AG09309 (cell line): Measurements from ENCODE around the gene MS4A18.
"Not testable (repeated sequence)": the region's sequence is repeated elsewhere in the genome, so short reads cannot be mapped to it uniquely, and the experiment has no call there.

Experiments
- DNase-seq: peaks from one replicate; pipeline ENCODE4 v3.0.0-alpha.2; 2010; ENCODE audit warnings: low read depth
- H3K4me3 ChIP-seq: 2 replicates; pipeline ENCODE4 v1.5.1; 2011; ENCODE audit warnings: mild to moderate bottlenecking, low read depth, low read length, moderate library complexity; ENCODE audit not compliant: control insufficient read depth
- TF ChIP-seq, protein P1 (sequence below): IDR thresholded peaks from 2 replicates; pipeline ENCODE4 v1.5.1; 2011; ENCODE audit warnings: mild to moderate bottlenecking, low read depth, low read length, inconsistent platforms; ENCODE audit not compliant: insufficient read depth, control insufficient read depth; ENCODE audit errors: missing control alignments

The MS4A18 gene

DNA sequence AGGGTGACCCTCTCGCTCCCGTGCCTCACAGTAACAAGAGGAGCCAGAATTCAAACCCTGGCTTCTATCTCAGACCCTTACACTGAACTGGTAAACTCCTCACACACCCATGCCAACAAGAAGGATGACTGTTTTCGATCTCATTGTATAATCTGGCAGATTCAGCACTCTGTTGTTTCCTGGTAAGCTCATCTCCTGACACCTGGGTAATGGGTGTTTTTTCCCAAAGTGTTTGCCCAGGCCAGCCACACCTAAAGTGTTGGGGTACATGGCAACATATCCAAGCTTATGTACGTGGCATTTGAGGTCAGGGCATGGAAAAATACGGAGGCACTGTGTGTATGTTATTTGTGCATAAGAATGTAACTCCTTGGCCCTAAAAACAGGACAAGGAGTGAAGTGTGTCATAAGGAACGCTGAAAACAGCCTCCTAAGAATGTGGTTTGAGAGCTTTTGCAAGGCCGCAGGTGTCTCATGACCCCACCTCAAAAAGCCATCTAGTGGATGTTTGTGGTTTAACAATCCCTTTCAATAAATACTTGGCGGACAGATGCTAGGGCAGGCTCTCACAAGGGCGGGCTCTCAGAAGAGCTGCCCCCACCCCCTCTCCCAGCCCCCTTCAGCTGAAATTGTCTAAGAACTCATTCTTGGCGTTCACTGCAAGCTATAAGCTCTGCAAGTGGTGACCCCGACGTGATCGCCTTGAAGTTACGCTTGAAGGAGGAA, 31.9 kb downstream of the MS4A18 start, which contains the start of gene MS4A15:
Gene MS4A15, plus strand, starts transcription at position 561 of the 726 bp plus-strand sequence. CDS start 6,867 bp downstream, outside the sequence.
- no peak within 1 kb of the TSS for H3K4me3 ChIP-seq
- DNase-seq: no peak
- TF ChIP-seq, protein P1, sequence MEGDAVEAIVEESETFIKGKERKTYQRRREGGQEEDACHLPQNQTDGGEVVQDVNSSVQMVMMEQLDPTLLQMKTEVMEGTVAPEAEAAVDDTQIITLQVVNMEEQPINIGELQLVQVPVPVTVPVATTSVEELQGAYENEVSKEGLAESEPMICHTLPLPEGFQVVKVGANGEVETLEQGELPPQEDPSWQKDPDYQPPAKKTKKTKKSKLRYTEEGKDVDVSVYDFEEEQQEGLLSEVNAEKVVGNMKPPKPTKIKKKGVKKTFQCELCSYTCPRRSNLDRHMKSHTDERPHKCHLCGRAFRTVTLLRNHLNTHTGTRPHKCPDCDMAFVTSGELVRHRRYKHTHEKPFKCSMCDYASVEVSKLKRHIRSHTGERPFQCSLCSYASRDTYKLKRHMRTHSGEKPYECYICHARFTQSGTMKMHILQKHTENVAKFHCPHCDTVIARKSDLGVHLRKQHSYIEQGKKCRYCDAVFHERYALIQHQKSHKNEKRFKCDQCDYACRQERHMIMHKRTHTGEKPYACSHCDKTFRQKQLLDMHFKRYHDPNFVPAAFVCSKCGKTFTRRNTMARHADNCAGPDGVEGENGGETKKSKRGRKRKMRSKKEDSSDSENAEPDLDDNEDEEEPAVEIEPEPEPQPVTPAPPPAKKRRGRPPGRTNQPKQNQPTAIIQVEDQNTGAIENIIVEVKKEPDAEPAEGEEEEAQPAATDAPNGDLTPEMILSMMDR: no peak

DNA sequence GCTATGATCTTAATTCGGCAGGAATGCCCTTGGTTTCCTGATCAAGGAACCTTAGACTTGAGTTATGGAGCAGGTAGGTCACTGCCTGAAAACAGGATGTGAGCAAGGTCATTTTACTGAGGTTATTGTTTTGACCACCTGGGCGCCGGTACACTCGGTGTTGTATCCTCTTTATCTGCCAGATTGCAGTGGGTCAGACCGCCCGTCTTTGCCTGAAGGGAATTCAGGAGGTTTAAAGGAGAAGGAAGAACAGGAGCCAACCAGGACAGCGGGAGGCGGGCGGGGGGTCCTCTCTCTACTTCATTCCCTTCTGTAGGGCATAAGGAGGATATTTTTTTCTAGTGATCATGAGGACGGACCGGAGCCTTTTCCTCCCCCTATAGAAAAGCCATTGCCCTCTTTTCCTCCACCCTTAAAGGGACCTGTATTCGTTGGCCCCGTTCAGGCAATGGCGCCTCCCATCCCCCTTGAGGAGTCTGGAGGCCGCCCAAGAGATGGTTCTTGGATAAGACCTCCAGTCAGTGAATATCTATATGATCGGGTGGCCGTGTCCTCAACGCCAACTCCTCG, 32.8 kb downstream of the MS4A18 start:
- TF ChIP-seq, protein P1: no peak
- no peak overlapping the region for H3K4me3 ChIP-seq
- no peak for DNase-seq

DNA sequence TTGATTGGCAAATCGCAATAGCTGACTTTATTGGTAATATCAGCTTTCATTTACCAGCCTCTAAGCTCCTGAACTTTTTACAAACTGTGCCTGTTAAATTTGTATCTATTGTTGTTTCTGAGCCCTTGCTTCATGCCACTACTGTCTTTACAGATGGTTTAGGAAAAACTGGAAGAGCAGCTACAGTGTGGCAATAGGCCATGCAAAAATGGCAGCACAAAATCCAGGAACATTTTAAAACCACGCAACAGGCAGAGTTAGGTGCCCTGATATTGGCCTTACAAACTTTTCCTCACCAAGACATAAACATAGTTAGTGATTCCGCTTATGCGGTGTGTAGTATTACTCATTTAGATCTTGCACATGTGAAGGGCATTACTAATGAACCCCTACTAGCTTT, 34.2 kb downstream of the MS4A18 start:
- not testable (repeated sequence) for DNase-seq, H3K4me3 ChIP-seq

DNA sequence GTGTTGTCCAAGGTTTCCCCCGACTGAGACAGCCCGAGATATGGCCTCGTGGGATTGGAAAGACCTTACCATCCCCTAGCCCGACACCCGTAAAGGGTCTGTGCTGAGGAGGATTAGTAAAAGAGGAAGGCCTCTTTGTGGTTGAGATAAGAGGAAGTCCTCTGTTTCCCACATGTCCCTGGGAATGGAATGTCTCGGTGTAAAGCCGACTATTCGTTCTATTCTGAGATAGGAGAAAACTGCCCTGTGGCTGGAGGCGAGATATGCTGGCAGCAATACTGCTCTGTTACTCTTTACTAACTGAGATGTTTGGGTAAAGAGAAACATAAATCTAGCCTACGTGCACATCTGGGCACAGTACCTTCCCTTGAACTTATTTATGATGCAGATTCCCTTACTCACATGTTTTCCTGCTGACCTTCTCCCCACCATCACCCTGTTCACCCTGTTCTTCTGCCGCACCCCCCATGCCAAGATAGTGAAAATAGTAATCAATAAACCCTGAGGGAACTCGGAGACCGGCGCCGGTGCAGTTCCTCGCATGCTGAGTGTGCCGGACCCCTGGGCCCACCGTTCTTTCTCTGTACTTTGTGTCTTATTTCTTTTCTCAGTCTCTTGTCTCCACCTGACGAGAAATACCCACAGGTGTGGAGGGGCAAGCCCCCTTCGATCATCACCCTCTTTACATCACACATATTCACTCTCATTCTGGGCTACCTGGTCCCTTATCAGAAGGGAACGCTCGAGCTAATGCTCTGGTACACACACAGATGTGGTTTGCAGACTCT, 35.1 kb downstream of the MS4A18 start:
- not testable (repeated sequence) for DNase-seq, H3K4me3 ChIP-seq

DNA sequence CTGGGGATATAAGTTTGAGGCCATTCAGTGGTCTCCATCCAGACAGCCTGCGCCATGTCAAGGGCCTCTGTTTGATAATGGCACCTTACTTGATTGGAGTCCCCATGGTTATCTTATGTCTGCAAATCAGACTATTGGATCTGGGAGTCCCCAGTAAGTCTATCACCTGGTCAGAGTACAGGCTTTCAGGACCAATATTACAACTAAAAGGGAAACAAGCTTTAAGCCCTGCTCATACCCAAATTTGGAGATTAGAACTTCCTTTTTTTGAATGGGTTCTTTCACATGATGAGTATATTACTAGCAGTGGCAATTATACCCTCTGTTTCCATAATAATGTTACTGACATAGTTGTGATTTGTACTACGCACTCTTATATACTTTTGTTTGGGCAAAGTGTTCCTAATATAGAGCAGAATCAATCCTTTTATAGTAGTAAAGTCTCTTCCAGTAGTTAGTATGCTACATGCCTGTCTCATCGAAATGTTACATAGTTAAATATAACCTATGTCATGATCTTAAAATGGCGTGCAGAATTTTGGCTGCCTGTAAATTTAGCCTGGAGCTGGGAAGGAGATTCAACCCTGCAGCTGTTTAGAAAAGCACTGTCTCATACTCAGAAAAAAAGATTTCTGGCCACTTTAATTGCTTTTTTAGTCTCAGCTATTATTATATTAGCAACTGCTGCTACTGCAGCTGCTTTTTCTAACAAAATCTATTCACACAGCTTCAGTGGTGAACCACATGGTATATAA, 37.1 kb downstream of the MS4A18 start:
- TF ChIP-seq, protein P1: no peak
- DNase-seq: no peak
- no peak overlapping the region for H3K4me3 ChIP-seq

DNA sequence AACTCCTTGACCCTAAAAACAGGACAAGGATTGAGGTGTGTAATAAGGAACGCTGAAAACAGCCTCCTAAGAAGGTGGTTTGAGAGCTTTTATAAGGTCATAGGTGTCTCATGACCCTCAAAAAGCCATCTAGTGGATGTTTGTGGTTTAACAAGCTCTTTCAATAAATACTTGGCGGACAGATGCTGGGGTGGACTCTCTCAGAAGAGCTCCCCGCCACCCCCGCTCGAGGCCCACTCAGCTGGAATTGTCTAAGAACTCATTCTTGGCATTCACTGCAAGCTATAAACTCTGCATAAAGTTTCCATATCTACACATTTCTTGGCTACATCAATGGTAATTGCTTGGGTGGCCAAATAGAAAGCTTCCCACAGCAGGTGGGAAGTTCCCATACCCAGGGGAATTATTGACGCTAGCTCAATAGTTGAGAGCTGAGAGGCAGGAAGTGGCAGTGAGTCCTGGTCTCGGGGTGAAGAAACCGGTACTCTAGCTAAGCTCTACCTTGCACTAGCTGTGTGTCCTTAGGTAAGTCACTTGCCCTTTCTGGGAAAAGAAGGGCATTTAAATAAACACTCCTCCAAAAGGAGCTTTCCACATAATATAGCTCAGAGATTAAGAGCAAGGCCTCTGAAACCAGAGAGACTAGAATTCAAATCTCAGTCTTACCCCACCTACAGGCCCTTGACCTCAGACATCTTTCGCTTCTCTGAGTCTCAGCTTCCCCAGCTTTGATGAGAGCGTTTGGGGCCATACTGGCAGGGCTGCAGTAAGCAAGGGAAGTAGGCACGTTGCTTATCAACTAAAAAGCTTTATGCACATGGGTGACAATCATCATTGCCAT, 38.6 kb downstream of the MS4A18 start:
- H3K4me3 ChIP-seq: no peak overlapping the region
- no peak for DNase-seq
- TF ChIP-seq, protein P1: peak; percentile 19
